ENCODE results near the gene AFM. TPM values are rescaled to one million over a fixed set of nuclear protein-coding genes. Genes with fewer than 3 reads are reported as not detected.

AFM gene
- total RNA-seq, 1 experiment from 2014 or later: not detected

DNA sequence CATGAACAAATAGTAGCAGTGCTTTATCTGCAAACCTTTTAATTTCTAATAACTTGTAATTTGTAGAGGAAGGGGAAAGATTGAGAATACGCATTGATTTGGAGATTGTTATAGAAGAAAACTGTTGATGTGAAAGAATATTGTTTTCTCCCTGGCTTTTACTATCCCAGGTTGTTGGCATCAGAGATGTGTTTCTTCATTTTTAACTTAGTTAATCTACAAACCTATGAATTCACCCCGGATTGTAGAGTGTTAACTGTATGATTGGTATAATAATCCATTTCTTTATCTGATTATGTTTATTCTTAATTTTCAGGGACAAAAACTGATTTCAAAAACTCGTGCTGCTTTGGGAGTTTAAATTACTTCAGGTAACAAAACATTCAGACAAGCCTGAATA, 26.6 kb upstream of the AFM start:
- intact Hi-C loops (cut with micrococcal nuclease; ENCODE audit: unreplicated experiment): no loop called here
- no TSS peak for BruUV-seq (replicated peaks)
- POLR2A ChIA-PET (ENCODE audit: unreplicated experiment): no interaction called here

GRCh38 chr4:73456177-73457022, 25.1 kb upstream of the AFM start:
- Histone ChIP-seq H3K9me3 (ENCODE audit: insufficient read depth, low read depth) (no peaks in the 10 kb centered on the region), H2AFZ (no peak overlapping the region), H3K4me1 (replicated peaks; ENCODE audit: insufficient read depth) (no peaks in the 10 kb centered on the region), H4K20me1 (ENCODE audit: insufficient read depth) (no peaks in the 10 kb centered on the region), H3K27ac (no peak overlapping the region), H3K27me3 (ENCODE audit: insufficient read depth, low read depth) (no peaks in the 10 kb centered on the region), H3K79me2 (ENCODE audit: low read depth) (no peaks in the 10 kb centered on the region), H3K36me3 (ENCODE audit: low read depth) (no peaks in the 10 kb centered on the region), H3K4me2 (no peak overlapping the region), H3K4me3 (no peak overlapping the region), H3K9me2 (ENCODE audit: insufficient read depth) (no peaks in the 10 kb centered on the region), H3F3A (ENCODE audit: insufficient read depth, low read depth) (no peaks in the 10 kb centered on the region)
- BruUV-seq (replicated peaks): no TSS peak
- ChIA-PET POLR2A (ENCODE audit: unreplicated experiment) (no interaction called here), CTCF (no interaction called here)
- no peak for TF ChIP-seq CTCF (conservative IDR thresholded peaks at IDR 0.05)
- TF ChIP-seq EZH2 (IDR thresholded peaks at IDR 0.05; ENCODE audit: low read depth): no peak
- intact Hi-C loops (cut with micrococcal nuclease; ENCODE audit: unreplicated experiment): no loop called here
- no peak for DNase-seq

More for the DNA sequence above, 26.6 kb upstream of the AFM start:
- Histone ChIP-seq H3K27me3 (ENCODE audit: insufficient read depth, low read depth) (no peaks in the 10 kb centered on the region), H3F3A (ENCODE audit: insufficient read depth, low read depth) (no peaks in the 10 kb centered on the region), H3K9me2 (ENCODE audit: insufficient read depth) (no peaks in the 10 kb centered on the region), H3K36me3 (ENCODE audit: low read depth) (no peaks in the 10 kb centered on the region), H2AFZ (no peak overlapping the region), H3K4me1 (replicated peaks; ENCODE audit: insufficient read depth) (no peaks in the 10 kb centered on the region), H3K4me3 (no peak overlapping the region), H4K20me1 (ENCODE audit: insufficient read depth) (no peaks in the 10 kb centered on the region), H3K9me3 (ENCODE audit: insufficient read depth, low read depth) (no peaks in the 10 kb centered on the region), H3K27ac (no peak overlapping the region), H3K4me2 (no peak overlapping the region), H3K79me2 (ENCODE audit: low read depth) (no peaks in the 10 kb centered on the region)
- CTCF ChIA-PET: no interaction called here
- TF ChIP-seq EZH2 (IDR thresholded peaks at IDR 0.05; ENCODE audit: low read depth): no peak
- TF ChIP-seq CTCF (conservative IDR thresholded peaks at IDR 0.05): no peak
- DNase-seq: no peak

DNA sequence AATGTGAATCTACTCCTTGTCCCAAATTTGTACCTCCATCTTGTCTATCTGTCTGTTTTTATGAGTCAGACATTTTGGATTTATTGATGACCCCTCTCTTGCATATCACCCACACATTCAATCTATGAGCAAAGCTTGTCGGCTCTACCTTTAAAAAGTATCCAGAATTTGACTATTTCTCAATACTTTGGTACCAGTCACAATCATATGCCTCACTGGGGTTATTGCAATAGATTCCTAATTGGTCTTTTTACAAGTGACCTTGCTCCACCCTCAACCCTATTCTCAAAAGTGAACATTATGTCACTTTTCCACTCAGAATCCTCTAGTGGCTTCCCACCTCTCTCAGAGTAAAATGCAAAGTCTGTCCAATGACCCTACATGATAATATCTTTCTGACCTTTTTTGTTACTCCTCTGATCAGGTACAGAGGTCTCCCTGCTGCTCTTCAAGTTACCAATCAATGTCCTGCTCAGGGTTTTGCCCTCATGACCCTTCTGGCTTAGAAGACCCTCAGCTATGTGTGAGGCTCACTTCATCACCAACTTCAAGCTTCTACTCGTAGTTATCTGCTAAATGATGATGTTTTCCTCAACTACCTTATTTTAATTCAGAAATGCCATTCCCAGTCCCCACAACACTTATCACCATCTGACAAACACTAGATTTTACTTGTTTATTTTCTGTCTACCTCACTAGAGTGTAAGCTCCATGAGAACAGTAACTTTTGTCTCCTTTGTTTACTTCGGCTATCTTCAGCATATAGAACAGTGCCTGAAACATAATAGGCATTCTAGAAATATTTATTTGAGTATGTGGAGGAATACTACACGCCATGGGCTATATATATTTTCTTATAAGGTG, 23.1 kb upstream of the AFM start:
- intact Hi-C loops (cut with micrococcal nuclease; ENCODE audit: unreplicated experiment): no loop called here
- Histone ChIP-seq H3K27me3 (ENCODE audit: insufficient read depth, low read depth) (no peaks in the 10 kb centered on the region), H3K4me2 (no peak overlapping the region), H3K79me2 (ENCODE audit: low read depth) (no peaks in the 10 kb centered on the region), H2AFZ (no peak overlapping the region), H4K20me1 (ENCODE audit: insufficient read depth) (no peaks in the 10 kb centered on the region), H3K4me3 (no peak overlapping the region), H3K9me2 (ENCODE audit: insufficient read depth) (no peaks in the 10 kb centered on the region), H3K4me1 (replicated peaks; ENCODE audit: insufficient read depth) (no peaks in the 10 kb centered on the region), H3K27ac (no peak overlapping the region), H3K36me3 (ENCODE audit: low read depth) (no peaks in the 10 kb centered on the region), H3F3A (ENCODE audit: insufficient read depth, low read depth) (no peaks in the 10 kb centered on the region), H3K9me3 (ENCODE audit: insufficient read depth, low read depth) (no peaks in the 10 kb centered on the region)
- no peak for DNase-seq
- TF ChIP-seq EZH2 (IDR thresholded peaks at IDR 0.05; ENCODE audit: low read depth) (no peak), CTCF (conservative IDR thresholded peaks at IDR 0.05) (no peak)
- BruUV-seq (replicated peaks): no TSS peak
- POLR2A ChIA-PET (ENCODE audit: unreplicated experiment): interaction anchor here (0.6 kb wide), 1 partner anchor 263 kb away, joined by 3 read pairs; no protein-coding TSS in a partner anchor
- CTCF ChIA-PET: no interaction called here

Data from PC-9 (cell line).